Astrocyte (in vitro differentiated cells and primary cell): ENCODE measurements around the gene SLC10A3. TPM values are rescaled to one million over a fixed set of nuclear protein-coding genes. Genes with fewer than 3 reads are reported as not detected.

Experiments used
- DNase-seq: peaks from one replicate; pipeline ENCODE4 v3.0.0-alpha.2; 2010; ENCODE audit warnings: low read depth
- FAIRE-seq: peaks from 2 replicates; lab custom pipeline; 2011; peaks lifted over from hg19 to GRCh38; lab: Jason Lieb, UNC
- H2AFZ ChIP-seq: 2 replicates; pipeline ENCODE4 v1.6.0; 2012; ENCODE audit warnings: low read depth, low read length, inconsistent platforms
- H3K27ac ChIP-seq: 2 replicates; pipeline ENCODE4 v1.5.1; 2011; ENCODE audit warnings: low read depth, low read length, inconsistent platforms
- H3K27me3 ChIP-seq: 2 replicates; pipeline ENCODE4 v1.6.0; 2011; ENCODE audit warnings: low read length, inconsistent platforms; ENCODE audit not compliant: insufficient read depth
- H3K36me3 ChIP-seq: 2 replicates; pipeline ENCODE4 v1.5.1; 2011; ENCODE audit warnings: low read length, inconsistent platforms; ENCODE audit not compliant: insufficient read depth
- H3K4me1 ChIP-seq: 2 replicates; pipeline ENCODE4 v1.5.1; 2011; ENCODE audit warnings: low read length, inconsistent platforms; ENCODE audit not compliant: insufficient read depth
- H3K4me2 ChIP-seq: 2 replicates; pipeline ENCODE4 v1.6.0; 2012; ENCODE audit warnings: low read length, inconsistent platforms
- H3K4me3 ChIP-seq: 2 replicates; pipeline ENCODE4 v1.5.1; 2011; ENCODE audit warnings: low read depth, mild to moderate bottlenecking, low read length, inconsistent platforms; ENCODE audit not compliant: insufficient read depth
- H3K79me2 ChIP-seq: 2 replicates; pipeline ENCODE4 v1.6.0; 2012; ENCODE audit warnings: mild to moderate bottlenecking, low read length, inconsistent platforms; ENCODE audit not compliant: insufficient read depth
- H3K9ac ChIP-seq: 2 replicates; pipeline ENCODE4 v1.6.0; 2012; ENCODE audit warnings: mild to moderate bottlenecking, low read length, inconsistent platforms
- H3K9me3 ChIP-seq: 2 replicates; pipeline ENCODE4 v1.5.1; 2012; ENCODE audit warnings: low read depth, mild to moderate bottlenecking, low read length, inconsistent platforms; ENCODE audit not compliant: insufficient read depth
- H4K20me1 ChIP-seq: 2 replicates; pipeline ENCODE4 v1.6.0; 2012; ENCODE audit warnings: low read length, inconsistent platforms; ENCODE audit not compliant: insufficient read depth
- H3K27ac Mint-ChIP-seq: one replicate; pipeline ENCODE4 v1.8.0; 2021; ENCODE audit warnings: mild to moderate bottlenecking, mixed read lengths; ENCODE audit not compliant: unreplicated experiment
- H3K27me3 Mint-ChIP-seq: one replicate; pipeline ENCODE4 v1.8.0; 2021; ENCODE audit warnings: low read depth, mixed read lengths; ENCODE audit not compliant: unreplicated experiment
- H3K36me3 Mint-ChIP-seq: one replicate; pipeline ENCODE4 v1.8.0; 2021; ENCODE audit warnings: low read depth, mixed read lengths; ENCODE audit not compliant: unreplicated experiment
- H3K4me1 Mint-ChIP-seq: one replicate; pipeline ENCODE4 v1.8.0; 2021; ENCODE audit warnings: low read depth, mixed read lengths; ENCODE audit not compliant: unreplicated experiment
- H3K4me3 Mint-ChIP-seq: one replicate; pipeline ENCODE4 v1.8.0; 2021; ENCODE audit warnings: mild to moderate bottlenecking, moderate library complexity, mixed read lengths; ENCODE audit not compliant: unreplicated experiment
- H3K9me3 Mint-ChIP-seq: one replicate; pipeline ENCODE4 v1.8.0; 2021; ENCODE audit warnings: mild to moderate bottlenecking, mixed read lengths; ENCODE audit not compliant: unreplicated experiment
- EZH2 ChIP-seq: IDR thresholded peaks from 2 replicates; pipeline ENCODE4 v1.6.1; 2012; ENCODE audit warnings: mild to moderate bottlenecking, low read length, inconsistent platforms; ENCODE audit not compliant: insufficient read depth
- total RNA-seq: library from RNA; stranded (reverse); gene quantifications from 2 replicates; pipeline ENCODE4 v1.2.1, GENCODE V29; 2021
- TF ChIP-seq, protein P1 (sequence below): IDR thresholded peaks from 2 replicates; pipeline ENCODE4 v1.5.1; 2011; ENCODE audit warnings: low read depth, mild to moderate bottlenecking, inconsistent platforms, low read length, moderate library complexity; ENCODE audit not compliant: insufficient read depth

The SLC10A3 gene
- total RNA-seq, 1 donor from 2014 or later: 24.4 TPM

DNA sequence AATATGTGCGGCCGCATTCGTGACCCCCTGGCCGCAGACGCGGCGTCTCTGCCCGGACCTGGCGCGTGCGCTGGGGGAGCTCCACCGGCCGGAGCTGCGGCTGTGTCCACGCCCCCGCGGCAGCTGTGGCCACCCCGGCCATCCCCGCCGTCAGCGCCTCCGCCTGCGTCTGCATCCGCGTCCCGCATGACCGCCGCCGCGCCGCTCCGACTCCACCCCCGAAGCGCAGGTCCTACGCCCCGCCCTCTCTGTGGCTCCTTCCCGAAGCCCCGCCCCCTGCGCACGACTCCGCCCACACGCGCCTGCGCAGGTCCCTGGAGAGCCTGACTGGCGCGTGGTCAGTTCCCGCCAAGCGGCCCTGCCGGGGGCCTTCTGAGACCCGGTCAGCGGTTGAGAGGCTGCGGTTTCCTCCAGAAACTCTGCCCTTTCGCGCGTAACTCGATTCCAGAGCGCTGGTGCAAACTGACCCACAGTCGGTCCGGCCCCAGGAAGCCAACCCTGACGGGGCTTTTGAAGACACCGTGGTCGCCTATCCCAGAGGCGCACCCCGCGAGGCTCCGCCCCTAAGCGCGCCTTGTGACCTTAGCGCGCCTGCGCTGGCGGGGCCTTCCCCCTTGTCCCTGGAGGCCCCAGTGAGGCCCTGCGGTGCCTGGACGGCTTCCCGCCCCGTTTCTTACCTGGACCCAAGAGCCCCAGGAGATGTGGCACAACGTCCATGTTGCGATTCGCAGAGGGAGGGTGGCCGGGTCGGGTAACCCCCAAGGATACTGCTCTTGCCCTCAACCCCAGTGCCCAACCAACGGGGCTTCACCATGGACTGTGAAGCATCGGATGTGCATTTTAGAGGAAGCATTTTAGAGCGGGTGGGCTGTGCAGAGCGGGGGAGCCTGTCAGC, 11.5 kb downstream of the SLC10A3 start, which contains the start of gene LAGE3:
Gene LAGE3, minus strand, starts transcription at position 554 of the 895 bp plus-strand sequence. Its CDS starts 366 bp downstream, at position 188.
- peak within 1 kb of the TSS; percentile 83 for H3K4me3 Mint-ChIP-seq
- no peaks in the 10 kb centered on the region for H3K9me3 ChIP-seq
- H3K9ac ChIP-seq: peak within 1 kb of the TSS; percentile 64
- FAIRE-seq (no peak), DNase-seq (peak; percentile 67)
- TF ChIP-seq EZH2: no peak
- TF ChIP-seq, protein P1, sequence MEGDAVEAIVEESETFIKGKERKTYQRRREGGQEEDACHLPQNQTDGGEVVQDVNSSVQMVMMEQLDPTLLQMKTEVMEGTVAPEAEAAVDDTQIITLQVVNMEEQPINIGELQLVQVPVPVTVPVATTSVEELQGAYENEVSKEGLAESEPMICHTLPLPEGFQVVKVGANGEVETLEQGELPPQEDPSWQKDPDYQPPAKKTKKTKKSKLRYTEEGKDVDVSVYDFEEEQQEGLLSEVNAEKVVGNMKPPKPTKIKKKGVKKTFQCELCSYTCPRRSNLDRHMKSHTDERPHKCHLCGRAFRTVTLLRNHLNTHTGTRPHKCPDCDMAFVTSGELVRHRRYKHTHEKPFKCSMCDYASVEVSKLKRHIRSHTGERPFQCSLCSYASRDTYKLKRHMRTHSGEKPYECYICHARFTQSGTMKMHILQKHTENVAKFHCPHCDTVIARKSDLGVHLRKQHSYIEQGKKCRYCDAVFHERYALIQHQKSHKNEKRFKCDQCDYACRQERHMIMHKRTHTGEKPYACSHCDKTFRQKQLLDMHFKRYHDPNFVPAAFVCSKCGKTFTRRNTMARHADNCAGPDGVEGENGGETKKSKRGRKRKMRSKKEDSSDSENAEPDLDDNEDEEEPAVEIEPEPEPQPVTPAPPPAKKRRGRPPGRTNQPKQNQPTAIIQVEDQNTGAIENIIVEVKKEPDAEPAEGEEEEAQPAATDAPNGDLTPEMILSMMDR: no peak
- H3K79me2 ChIP-seq: no peaks in the 10 kb centered on the region
- peak within 1 kb of the TSS; percentile 33 for H3K27ac ChIP-seq
- peak within 1 kb of the TSS; percentile 71 for H2AFZ ChIP-seq
- H3K27me3 Mint-ChIP-seq: no peaks in the 10 kb centered on the region
- no peaks in the 10 kb centered on the region for H3K9me3 Mint-ChIP-seq
- H3K27me3 ChIP-seq: no peaks in the 10 kb centered on the region
- peaks cover 4% of the 10 kb centered on the region for H3K36me3 Mint-ChIP-seq
- no peaks in the 10 kb centered on the region for H3K4me1 ChIP-seq
- H3K4me2 ChIP-seq: peak within 1 kb of the TSS; percentile 89
- peak within 1 kb of the TSS; percentile 53 for H3K27ac Mint-ChIP-seq
- H3K36me3 ChIP-seq: no peaks in the 10 kb centered on the region
- no peaks in the 10 kb centered on the region for H3K4me1 Mint-ChIP-seq
- H3K4me3 ChIP-seq: peak within 1 kb of the TSS; percentile 50
- H4K20me1 ChIP-seq: no peaks in the 10 kb centered on the region

DNA sequence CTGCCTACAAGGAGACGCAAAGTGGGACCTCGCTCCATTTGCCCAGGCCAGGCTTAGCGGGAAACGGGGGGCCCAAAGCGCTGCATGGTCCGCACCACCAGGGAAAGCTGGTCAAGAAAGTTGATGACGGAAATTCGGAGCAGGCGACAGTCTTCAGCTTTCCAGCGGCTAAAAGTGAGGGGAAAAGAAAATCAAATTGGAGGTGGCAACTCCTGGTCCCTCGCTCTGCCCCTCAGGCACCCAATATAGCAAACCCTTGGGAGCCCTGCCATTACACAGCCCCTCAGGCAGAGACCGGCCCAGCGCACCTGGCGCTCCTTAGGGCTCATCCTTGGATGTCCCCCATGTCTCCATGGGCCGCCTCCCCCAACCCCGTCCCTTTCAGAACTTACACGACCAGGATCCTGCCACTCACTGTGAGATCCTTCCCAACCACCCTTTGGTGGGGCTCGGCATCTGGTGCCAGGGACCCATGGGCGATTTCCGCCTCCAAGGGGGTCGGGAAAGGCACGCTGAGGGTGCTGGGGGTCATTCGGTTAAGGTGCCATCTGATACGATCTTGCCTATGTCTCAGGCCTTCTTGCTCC, 12.4 kb downstream of the SLC10A3 start:
- FAIRE-seq (no peak), DNase-seq (no peak)
- Histone ChIP-seq H3K79me2 (no peaks in the 10 kb centered on the region), H3K9me3 (no peaks in the 10 kb centered on the region), H3K27ac (peak overlapping the region; percentile 33), H3K36me3 (no peaks in the 10 kb centered on the region), H3K4me1 (no peaks in the 10 kb centered on the region), H3K9ac (peak overlapping the region; percentile 64), H2AFZ (no peak overlapping the region), H4K20me1 (peaks cover 3% of the 10 kb centered on the region), H3K4me2 (peak overlapping the region; percentile 89), H3K27me3 (no peaks in the 10 kb centered on the region), H3K4me3 (peak overlapping the region; percentile 50)
- no peaks in the 10 kb centered on the region for H3K4me1 Mint-ChIP-seq
- no peak for TF ChIP-seq EZH2
- TF ChIP-seq, protein P1: no peak
- no peaks in the 10 kb centered on the region for H3K9me3 Mint-ChIP-seq
- H3K36me3 Mint-ChIP-seq: peaks cover 4% of the 10 kb centered on the region
- H3K4me3 Mint-ChIP-seq: peak overlapping the region; percentile 83
- H3K27me3 Mint-ChIP-seq: no peaks in the 10 kb centered on the region
- peak overlapping the region; percentile 77 for H3K27ac Mint-ChIP-seq
